Adrenal gland (tissue), 5 donors: Measurements from ENCODE around the gene FNIP2.

Experiments used
- CTCF ChIP-seq, 6 experiments: fragments of 450-650 bp in 4 of 6; fragments of 200-600 bp in 2 of 6; sonication (generic) in 1 of 6; IDR thresholded peaks; 1 replicate in 5 of 6; 2 replicates in 1 of 6; pipeline versions ENCODE4 v1.5.1 to v1.8.0; 2016 to 2021; ENCODE audit warnings: antibody characterized with exemption in 6 of 6, mild to moderate bottlenecking in 2 of 6, moderate library complexity in 1 of 6
- POLR2A ChIP-seq, 2 donors: fragments of 450-650 bp; IDR thresholded peaks; one replicate each; pipeline ENCODE4 v1.6.1; 2017; ENCODE audit warnings: antibody characterized with exemption in 2 of 2, mild to moderate bottlenecking in 2 of 2, moderate library complexity in 1 of 2
- donor health status: DM: no; HTN: no; CAD: no.

- no peak for TF ChIP-seq CTCF (IDR thresholded peaks at IDR 0.05)
- no peak for TF ChIP-seq POLR2A (IDR thresholded peaks at IDR 0.05)
Measured at GRCh38 chr4:158941321-158941720, 172.5 kb downstream of the FNIP2 start.
